ENCODE measurements around the gene PNO1. TPM values are rescaled to one million over a fixed set of nuclear protein-coding genes. Genes with fewer than 3 reads are reported as not detected.

PNO1 gene
- total and polyA plus RNA-seq, 2 experiments from 2014 or later, result 34.6 to 43.7 TPM

DNA sequence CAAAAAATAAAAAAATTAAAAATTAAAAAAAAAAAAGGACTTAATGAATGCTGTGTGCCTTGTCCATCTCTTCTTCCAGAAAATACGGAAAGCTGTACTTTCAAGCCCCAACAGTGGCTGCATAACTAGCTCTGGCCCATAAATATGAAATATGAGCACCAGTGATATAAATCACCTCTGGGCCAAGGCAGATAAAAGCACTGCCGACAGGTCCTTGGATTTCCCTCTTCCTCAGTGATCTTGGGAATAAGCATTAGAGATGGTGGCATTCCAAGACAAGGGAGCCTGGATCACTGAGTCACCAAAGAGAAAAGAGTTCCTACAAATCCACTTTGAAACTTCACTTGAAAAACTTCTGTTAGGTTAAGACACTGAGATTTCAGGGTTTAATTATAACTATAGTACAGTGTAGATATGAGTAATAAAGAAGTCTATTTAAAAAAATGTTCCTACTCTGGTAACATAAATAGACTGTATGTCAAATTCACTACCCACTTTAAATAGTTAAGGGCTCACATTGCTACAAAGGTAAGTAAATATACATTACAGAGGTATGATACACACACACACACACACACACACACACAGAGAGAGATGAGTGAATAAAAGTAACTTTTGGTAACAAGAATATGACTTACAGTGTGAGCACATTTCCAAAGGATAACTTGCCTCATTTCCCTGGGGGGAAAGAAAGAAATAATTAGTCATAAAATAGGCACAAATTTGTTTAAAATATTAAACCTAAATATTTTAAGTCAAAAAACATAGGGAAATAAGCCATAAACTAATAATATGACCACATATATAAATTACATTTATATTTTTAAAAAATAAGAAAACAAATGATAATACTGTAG lies 59.0 kb downstream of the PNO1 start:
- Mint-ChIP-seq H3K4me1 (peaks cover 22% of the 10 kb centered on the region), H3K27me3 (ENCODE audit: insufficient read depth, low read depth, poor library complexity) (no peaks in the 10 kb centered on the region), H3K4me3 (no peak overlapping the region), H3K27ac (peak overlapping the region; percentile 68), H3K36me3 (ENCODE audit: low read depth) (peaks cover 9% of the 10 kb centered on the region), H3K9me3 (no peaks in the 10 kb centered on the region)
- Histone ChIP-seq H3K36me3 (ENCODE audit: insufficient read depth) (no peaks in the 10 kb centered on the region), H3K4me1 (ENCODE audit: insufficient read depth) (peaks cover 11% of the 10 kb centered on the region; the same call in 1 of the 2 replicates), H3K9me2 (ENCODE audit: insufficient read depth) (no peaks in the 10 kb centered on the region), H3F3A (replicated peaks; ENCODE audit: low read depth) (no peaks in the 10 kb centered on the region), H4K20me1 (replicated peaks; ENCODE audit: insufficient read depth) (peaks cover 51% of the 10 kb centered on the region), H3K27ac (ENCODE audit: low read depth) (no peak overlapping the region), H3K79me2 (replicated peaks; ENCODE audit: insufficient read depth) (peaks cover 100% of the 10 kb centered on the region), H3K27me3 (ENCODE audit: insufficient read depth) (no peaks in the 10 kb centered on the region), H2AFZ (no peak overlapping the region), H3K4me3 (no peak overlapping the region), H3K4me2 (no peak overlapping the region)
- DNase-seq (ENCODE audit: low spot score) (no peak), ATAC-seq (no peak)
- TF ChIP-seq, protein P1, sequence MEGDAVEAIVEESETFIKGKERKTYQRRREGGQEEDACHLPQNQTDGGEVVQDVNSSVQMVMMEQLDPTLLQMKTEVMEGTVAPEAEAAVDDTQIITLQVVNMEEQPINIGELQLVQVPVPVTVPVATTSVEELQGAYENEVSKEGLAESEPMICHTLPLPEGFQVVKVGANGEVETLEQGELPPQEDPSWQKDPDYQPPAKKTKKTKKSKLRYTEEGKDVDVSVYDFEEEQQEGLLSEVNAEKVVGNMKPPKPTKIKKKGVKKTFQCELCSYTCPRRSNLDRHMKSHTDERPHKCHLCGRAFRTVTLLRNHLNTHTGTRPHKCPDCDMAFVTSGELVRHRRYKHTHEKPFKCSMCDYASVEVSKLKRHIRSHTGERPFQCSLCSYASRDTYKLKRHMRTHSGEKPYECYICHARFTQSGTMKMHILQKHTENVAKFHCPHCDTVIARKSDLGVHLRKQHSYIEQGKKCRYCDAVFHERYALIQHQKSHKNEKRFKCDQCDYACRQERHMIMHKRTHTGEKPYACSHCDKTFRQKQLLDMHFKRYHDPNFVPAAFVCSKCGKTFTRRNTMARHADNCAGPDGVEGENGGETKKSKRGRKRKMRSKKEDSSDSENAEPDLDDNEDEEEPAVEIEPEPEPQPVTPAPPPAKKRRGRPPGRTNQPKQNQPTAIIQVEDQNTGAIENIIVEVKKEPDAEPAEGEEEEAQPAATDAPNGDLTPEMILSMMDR (conservative IDR thresholded peaks at IDR 0.05; ENCODE audit: low read depth in 2 of 2), result no peak
- TF ChIP-seq ZNF114 (CRISPR knock-in tag; IDR thresholded peaks at IDR 0.05) (no peak), POLR2AphosphoS5 (IDR thresholded peaks at IDR 0.05; ENCODE audit: low read depth) (no peak), EZH2phosphoT487 (IDR thresholded peaks at IDR 0.05; ENCODE audit: unreplicated experiment) (no peak), NANOG (IDR thresholded peaks at IDR 0.05; ENCODE audit: borderline replicate concordance) (no peak), STAT1 (IDR thresholded peaks at IDR 0.05; ENCODE audit: unreplicated experiment) (no peak), ZNF462 (CRISPR knock-in tag; IDR thresholded peaks at IDR 0.05) (no peak), CREB1 (CRISPR knock-in tag; IDR thresholded peaks at IDR 0.05; ENCODE audit: low read depth) (no peak), EZH2 (IDR thresholded peaks at IDR 0.05; ENCODE audit: low read depth, unreplicated experiment) (no peak), JUNB (IDR thresholded peaks at IDR 0.05; ENCODE audit: unreplicated experiment) (no peak), ZNF331 (CRISPR knock-in tag; IDR thresholded peaks at IDR 0.05; ENCODE audit: low read depth) (no peak)
- TF ChIP-seq, protein P2, sequence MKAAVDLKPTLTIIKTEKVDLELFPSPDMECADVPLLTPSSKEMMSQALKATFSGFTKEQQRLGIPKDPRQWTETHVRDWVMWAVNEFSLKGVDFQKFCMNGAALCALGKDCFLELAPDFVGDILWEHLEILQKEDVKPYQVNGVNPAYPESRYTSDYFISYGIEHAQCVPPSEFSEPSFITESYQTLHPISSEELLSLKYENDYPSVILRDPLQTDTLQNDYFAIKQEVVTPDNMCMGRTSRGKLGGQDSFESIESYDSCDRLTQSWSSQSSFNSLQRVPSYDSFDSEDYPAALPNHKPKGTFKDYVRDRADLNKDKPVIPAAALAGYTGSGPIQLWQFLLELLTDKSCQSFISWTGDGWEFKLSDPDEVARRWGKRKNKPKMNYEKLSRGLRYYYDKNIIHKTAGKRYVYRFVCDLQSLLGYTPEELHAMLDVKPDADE (IDR thresholded peaks at IDR 0.05), result no peak
- TF ChIP-seq, protein P3, sequence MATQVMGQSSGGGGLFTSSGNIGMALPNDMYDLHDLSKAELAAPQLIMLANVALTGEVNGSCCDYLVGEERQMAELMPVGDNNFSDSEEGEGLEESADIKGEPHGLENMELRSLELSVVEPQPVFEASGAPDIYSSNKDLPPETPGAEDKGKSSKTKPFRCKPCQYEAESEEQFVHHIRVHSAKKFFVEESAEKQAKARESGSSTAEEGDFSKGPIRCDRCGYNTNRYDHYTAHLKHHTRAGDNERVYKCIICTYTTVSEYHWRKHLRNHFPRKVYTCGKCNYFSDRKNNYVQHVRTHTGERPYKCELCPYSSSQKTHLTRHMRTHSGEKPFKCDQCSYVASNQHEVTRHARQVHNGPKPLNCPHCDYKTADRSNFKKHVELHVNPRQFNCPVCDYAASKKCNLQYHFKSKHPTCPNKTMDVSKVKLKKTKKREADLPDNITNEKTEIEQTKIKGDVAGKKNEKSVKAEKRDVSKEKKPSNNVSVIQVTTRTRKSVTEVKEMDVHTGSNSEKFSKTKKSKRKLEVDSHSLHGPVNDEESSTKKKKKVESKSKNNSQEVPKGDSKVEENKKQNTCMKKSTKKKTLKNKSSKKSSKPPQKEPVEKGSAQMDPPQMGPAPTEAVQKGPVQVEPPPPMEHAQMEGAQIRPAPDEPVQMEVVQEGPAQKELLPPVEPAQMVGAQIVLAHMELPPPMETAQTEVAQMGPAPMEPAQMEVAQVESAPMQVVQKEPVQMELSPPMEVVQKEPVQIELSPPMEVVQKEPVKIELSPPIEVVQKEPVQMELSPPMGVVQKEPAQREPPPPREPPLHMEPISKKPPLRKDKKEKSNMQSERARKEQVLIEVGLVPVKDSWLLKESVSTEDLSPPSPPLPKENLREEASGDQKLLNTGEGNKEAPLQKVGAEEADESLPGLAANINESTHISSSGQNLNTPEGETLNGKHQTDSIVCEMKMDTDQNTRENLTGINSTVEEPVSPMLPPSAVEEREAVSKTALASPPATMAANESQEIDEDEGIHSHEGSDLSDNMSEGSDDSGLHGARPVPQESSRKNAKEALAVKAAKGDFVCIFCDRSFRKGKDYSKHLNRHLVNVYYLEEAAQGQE (IDR thresholded peaks at IDR 0.05; ENCODE audit: unreplicated experiment), result no peak
